Ovary (tissue), 3 donors: Measurements from ENCODE around the gene NBEAL2.

ENCODE experiments used
- CTCF ChIP-seq, 3 donors: fragments of 450-650 bp in 2 of 3; fragments of 200-600 bp in 1 of 3; IDR thresholded peaks; one replicate each; pipeline versions ENCODE4 v1.5.1 to v1.8.0; 2016 to 2022; ENCODE audit warnings: antibody characterized with exemption in 3 of 3, mild to moderate bottlenecking in 1 of 3
- EP300 ChIP-seq: sonication (generic); formaldehyde crosslinking; IDR thresholded peaks from one replicate; pipeline ENCODE4 v1.6.1; 2017; ENCODE audit warnings: antibody characterized with exemption
- POLR2A ChIP-seq: fragments of 450-650 bp; IDR thresholded peaks from one replicate; pipeline ENCODE4 v1.6.1; 2017; ENCODE audit warnings: antibody characterized with exemption, mild to moderate bottlenecking, moderate library complexity
- donor health status: DM: no; HTN: no; CAD: no.

DNA sequence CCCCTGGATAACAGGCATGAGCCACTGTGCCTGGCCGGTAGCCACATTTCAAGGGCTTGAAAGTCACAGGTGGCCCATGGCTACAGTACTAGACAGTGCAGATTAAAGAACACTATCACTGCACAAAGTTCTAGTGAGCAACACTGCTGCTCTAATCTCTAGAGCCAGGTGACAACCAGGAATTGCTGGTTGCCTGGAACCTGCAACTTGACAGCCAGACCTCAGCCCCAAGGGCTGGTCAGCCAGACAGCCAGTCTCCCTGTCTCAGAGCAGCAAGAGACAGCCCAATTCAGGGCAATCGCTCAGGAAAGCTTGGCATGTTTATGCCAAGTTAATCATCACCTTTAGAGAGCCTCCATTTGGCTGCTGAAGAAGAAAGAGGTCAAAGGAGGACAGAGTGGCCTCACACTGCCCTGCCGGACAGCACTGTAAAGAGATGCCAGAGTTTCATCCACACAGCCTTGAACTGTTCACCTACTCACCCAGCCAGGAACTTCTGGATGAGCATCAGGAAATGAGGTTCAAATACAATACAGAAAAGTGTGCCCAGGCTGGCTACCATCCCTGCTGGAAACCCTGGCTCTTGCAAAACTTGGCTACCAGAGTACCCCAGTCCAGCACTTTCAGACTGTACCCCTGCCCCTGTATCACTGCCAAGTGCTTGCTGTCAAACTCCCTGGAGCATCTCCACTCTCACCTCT is 8.9 kb upstream of the NBEAL2 start:
- TF ChIP-seq CTCF (IDR thresholded peaks at IDR 0.05) (no peak), EP300 (no peak), POLR2A (no peak)
